Measurements from ENCODE around the gene NHSL2.

DNA sequence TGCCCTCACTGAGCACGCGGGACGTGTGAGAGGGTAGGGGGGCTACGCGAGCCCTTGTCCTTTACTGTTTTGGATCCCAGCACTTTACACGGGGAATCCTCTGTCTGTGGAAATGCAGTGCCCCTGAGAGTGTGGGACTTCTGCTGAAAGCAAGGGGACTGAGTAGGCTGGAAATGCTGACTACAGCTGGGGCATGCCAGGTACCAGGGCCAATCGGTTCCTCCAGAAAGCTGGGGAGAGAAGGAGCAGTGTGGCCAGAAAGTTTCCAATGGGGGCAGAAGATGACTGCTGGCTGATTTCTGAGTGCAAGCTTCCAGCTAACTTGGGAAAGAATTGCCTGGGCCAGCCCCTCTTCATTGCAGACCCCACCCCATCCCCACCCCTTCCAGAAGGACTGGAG lies 1.5 kb downstream of the NHSL2 start:
- TF ChIP-seq POLR2AphosphoS5 (IDR thresholded peaks at IDR 0.05), result no peak
- TF ChIP-seq, protein P1, sequence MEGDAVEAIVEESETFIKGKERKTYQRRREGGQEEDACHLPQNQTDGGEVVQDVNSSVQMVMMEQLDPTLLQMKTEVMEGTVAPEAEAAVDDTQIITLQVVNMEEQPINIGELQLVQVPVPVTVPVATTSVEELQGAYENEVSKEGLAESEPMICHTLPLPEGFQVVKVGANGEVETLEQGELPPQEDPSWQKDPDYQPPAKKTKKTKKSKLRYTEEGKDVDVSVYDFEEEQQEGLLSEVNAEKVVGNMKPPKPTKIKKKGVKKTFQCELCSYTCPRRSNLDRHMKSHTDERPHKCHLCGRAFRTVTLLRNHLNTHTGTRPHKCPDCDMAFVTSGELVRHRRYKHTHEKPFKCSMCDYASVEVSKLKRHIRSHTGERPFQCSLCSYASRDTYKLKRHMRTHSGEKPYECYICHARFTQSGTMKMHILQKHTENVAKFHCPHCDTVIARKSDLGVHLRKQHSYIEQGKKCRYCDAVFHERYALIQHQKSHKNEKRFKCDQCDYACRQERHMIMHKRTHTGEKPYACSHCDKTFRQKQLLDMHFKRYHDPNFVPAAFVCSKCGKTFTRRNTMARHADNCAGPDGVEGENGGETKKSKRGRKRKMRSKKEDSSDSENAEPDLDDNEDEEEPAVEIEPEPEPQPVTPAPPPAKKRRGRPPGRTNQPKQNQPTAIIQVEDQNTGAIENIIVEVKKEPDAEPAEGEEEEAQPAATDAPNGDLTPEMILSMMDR (IDR thresholded peaks at IDR 0.05), result no peak
- TF ChIP-seq EP300 (IDR thresholded peaks at IDR 0.05), result no peak

Data from esophagus muscularis mucosa (tissue), 4 donors.